GM19372 (cell line): ENCODE results near the gene CACNA1I.

ENCODE experiments used
- ATAC-seq: cut with Tn5 transposase; IDR thresholded peaks from one replicate; pipeline ENCODE4 v1.9.1; 2021; ENCODE audit warnings: mild to moderate bottlenecking, low read depth, moderate library complexity; ENCODE audit not compliant: unreplicated experiment

The CACNA1I gene

GRCh38 chr22:39595622-39596172 is 25.1 kb downstream of the CACNA1I start:
- no peak for ATAC-seq

- ATAC-seq = no peak
Observed at GRCh38 chr22:39596601-39597000, 26.0 kb downstream of the CACNA1I start.

- no peak for ATAC-seq
Observed at GRCh38 chr22:39597236-39597869, 26.8 kb downstream of the CACNA1I start.

- no peak for ATAC-seq
Observed at GRCh38 chr22:39598017-39598965, 27.7 kb downstream of the CACNA1I start.

GRCh38 chr22:39600491-39601179 is 30.1 kb downstream of the CACNA1I start:
- ATAC-seq = no peak

- ATAC-seq = no peak
Observed at GRCh38 chr22:39601180-39601535, 30.6 kb downstream of the CACNA1I start.

GRCh38 chr22:39603345-39603744 is 32.8 kb downstream of the CACNA1I start:
- ATAC-seq = no peak

GRCh38 chr22:39610246-39610645 is 39.7 kb downstream of the CACNA1I start:
- ATAC-seq = no peak

- no peak for ATAC-seq
Observed at GRCh38 chr22:39610766-39611165, 40.2 kb downstream of the CACNA1I start.

- ATAC-seq = no peak
Observed at GRCh38 chr22:39611360-39611759, 40.8 kb downstream of the CACNA1I start.

GRCh38 chr22:39612811-39613548 is 42.4 kb downstream of the CACNA1I start:
- no peak for ATAC-seq

GRCh38 chr22:39613549-39613921 is 43.0 kb downstream of the CACNA1I start:
- no peak for ATAC-seq

GRCh38 chr22:39614442-39614841 is 43.9 kb downstream of the CACNA1I start:
- ATAC-seq = no peak

GRCh38 chr22:39616051-39616450 is 45.5 kb downstream of the CACNA1I start:
- ATAC-seq = no peak

- ATAC-seq = no peak
Observed at GRCh38 chr22:39616781-39617180, 46.2 kb downstream of the CACNA1I start.

GRCh38 chr22:39617342-39617741 is 46.8 kb downstream of the CACNA1I start:
- ATAC-seq = no peak

GRCh38 chr22:39617970-39618757 is 47.6 kb downstream of the CACNA1I start:
- ATAC-seq = no peak

GRCh38 chr22:39618996-39619530 is 48.5 kb downstream of the CACNA1I start:
- ATAC-seq = no peak

- no peak for ATAC-seq
Observed at GRCh38 chr22:39620924-39621690, 50.6 kb downstream of the CACNA1I start.
